Esophagus muscularis mucosa (tissue), 3 donors: ENCODE data around the gene SLC3A2.

Source experiments
- POLR2A ChIP-seq: fragments of 450-650 bp; IDR thresholded peaks from one replicate; pipeline ENCODE4 v1.6.1; 2017; ENCODE audit warnings: antibody characterized with exemption, moderate library complexity, mild to moderate bottlenecking, low read depth
- TF ChIP-seq, protein P1 (sequence below), 3 experiments: fragments of 200-600 bp in 2 of 3; fragments of 450-650 bp in 1 of 3; sonication (generic) in 2 of 3; IDR thresholded peaks; one replicate each; pipeline ENCODE4 v1.5.1; 2017 to 2019; ENCODE audit warnings: antibody characterized with exemption in 3 of 3, mild to moderate bottlenecking in 2 of 3, moderate library complexity in 1 of 3

DNA sequence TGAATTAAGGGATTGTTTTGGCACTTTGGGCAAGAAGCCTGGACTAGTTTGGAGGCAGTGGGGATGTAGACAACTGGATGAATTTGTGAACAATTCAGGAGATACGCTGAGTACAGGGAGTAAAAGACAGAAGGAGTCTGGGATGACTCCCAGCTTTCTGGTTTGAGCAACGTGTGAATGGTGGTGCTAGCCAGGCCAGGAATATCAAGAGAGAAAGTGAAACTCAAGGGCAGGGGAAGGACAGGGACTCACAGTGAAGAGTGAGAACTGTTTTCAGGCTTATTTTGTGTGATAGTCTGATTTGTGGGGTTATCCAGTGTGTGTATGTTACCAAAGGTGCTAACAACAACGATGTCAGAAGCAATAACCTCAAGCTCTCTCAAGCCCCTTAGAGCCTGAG lies 24.6 kb downstream of the SLC3A2 start:
- TF ChIP-seq POLR2A: no peak
- TF ChIP-seq, protein P1, sequence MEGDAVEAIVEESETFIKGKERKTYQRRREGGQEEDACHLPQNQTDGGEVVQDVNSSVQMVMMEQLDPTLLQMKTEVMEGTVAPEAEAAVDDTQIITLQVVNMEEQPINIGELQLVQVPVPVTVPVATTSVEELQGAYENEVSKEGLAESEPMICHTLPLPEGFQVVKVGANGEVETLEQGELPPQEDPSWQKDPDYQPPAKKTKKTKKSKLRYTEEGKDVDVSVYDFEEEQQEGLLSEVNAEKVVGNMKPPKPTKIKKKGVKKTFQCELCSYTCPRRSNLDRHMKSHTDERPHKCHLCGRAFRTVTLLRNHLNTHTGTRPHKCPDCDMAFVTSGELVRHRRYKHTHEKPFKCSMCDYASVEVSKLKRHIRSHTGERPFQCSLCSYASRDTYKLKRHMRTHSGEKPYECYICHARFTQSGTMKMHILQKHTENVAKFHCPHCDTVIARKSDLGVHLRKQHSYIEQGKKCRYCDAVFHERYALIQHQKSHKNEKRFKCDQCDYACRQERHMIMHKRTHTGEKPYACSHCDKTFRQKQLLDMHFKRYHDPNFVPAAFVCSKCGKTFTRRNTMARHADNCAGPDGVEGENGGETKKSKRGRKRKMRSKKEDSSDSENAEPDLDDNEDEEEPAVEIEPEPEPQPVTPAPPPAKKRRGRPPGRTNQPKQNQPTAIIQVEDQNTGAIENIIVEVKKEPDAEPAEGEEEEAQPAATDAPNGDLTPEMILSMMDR (IDR thresholded peaks at IDR 0.05): no peak
